Activated CD8-positive, alpha-beta memory T cell treated with anti-CD3 and anti-CD28 coated beads for 24 hours (primary cell): Measurements from ENCODE around the gene MGMT.
A peak's percentile ranks its signal among the peaks of the same experiment; 100 is the strongest.

Experiments
- DNase-seq: peaks from one replicate; pipeline ENCODE4 v3.0.0-alpha.2; 2020

The MGMT gene

GRCh38 chr10:129717816-129718547 lies 250.9 kb downstream of the MGMT start:
- DNase-seq = no peak

DNA sequence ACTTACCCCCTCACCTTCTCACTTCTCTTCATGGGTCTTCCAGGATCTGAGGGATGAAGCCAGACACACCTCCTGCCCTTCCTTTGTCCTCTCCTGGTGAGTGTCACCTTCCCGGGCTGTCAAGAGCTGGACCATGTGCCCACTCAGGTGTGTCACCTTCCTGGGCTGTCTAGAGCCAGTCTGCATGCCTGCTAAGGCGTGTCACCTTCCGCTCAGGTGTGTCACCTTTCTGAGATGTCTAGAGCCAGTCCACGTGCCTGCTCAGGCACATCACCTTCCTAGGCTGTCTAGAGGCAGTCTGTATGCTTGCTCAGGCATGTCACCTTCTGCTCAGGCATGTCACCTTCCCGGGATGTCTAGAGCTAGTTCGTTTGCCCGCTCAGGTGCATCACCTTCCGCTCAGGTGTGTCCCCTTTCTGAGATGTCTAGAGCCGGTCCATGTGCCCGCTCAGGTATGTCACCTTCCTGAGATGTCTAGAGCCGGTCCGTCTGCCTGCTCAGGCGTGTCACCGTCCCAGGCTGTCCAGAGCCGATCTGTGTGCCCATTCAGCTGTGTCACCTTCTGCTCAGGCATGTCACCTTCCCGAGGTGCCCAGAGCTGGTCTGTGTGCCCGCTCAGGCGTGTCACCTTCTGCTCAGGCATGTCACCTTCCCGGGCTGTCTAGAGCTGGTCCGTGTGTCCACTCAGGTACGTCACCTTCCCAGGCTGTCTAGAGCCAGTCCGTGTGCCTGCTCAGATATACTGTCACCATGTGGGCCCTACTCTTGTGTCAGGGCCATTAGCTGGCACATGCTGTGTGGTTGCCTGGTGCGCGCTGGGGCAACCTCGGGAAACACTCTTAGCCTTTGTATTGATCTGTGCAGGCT lies 251.7 kb downstream of the MGMT start:
- peak; percentile 38 for DNase-seq

DNA sequence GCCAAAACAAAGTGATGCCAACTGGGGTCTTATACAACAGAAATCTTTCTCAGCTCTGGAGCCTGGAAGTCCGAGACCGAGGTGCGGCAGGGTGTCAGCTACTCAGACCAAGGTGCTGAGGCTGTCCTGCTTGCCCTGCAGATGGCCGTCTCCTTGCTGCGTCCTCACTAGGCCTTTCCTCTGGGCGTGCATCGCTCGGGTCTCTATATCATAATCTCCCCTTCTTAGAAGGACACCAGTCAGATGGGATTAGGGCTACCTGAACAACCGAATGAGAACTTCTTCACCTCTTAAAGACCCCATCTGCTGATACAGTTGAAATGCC lies 252.3 kb downstream of the MGMT start:
- DNase-seq = peak; percentile 21

DNA sequence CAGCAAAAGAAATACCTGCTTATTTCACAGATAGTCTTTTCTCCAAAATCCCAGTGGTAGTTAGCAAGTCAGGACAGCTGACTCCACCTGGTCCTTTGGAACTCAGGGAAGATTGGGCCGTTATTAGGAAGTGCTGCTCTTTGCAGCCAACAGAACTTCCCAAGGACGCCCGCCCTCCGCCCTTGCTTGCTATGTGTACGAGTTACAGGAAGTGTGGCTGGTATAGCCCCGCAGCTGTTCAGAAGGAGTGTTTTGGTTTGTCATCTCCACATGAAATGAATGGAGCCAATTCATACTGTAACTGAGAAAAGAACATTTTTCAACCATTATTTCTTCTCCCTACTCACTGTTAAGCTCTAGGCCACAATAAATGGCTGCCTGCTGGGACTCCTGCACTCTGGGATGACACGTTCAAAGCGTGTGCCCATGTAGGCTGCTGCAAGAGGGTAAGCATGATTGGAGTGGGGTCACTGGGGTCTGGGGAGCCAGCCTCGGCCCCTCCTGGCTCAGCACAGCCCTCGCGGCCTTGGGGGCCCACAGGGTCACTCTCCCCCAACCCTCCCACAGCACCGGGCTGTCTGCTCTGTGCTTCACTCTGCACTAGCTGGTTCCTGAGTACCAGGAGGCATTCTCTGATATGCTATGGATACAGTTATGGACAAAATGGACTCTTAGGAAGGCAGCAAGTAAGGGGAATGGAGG lies 253.0 kb downstream of the MGMT start:
- no peak for DNase-seq

DNA sequence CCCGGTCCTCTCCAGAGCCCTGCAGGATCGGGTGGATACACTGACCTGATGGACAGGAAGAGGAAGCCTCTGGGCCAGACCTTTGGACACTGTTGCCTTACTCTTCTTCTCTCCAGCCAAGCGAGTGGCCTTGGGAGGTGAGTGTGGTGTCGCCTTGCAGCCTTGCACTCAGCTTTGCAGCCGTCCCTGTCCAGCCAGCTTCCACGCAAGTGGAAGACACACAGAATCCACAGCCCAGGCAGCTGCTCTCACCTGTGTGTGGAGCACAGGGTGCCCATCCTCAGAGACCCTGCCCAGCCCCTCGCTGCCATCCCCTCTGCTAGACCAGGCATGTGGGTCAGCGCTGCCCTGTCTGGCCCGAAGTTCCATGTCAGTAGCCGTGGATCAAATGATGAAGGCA lies 258.0 kb downstream of the MGMT start:
- no peak for DNase-seq

DNA sequence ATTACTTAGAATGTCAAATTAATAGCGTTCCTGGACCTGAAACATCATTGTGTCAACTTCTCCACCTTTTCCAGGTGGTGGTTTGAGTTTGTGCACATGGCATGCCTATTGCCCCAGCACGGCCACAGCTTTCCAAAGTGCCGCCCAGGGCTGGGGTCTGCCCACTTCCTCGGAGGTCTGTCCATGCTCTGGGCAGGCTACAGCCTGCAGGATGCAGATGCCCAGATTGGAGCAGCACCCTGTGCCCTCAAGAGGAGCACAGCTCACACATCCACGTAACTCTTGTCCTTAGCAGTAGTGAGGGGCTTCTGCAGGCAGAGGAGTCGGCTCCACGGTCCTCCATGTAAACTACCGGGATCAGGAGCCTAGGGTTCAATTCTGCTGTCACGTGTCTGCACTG lies 258.4 kb downstream of the MGMT start:
- no peak for DNase-seq

- no peak for DNase-seq
Measured at GRCh38 chr10:129725890-129726631, 259.0 kb downstream of the MGMT start.

GRCh38 chr10:129727071-129727470 lies 260.0 kb downstream of the MGMT start:
- no peak for DNase-seq

DNA sequence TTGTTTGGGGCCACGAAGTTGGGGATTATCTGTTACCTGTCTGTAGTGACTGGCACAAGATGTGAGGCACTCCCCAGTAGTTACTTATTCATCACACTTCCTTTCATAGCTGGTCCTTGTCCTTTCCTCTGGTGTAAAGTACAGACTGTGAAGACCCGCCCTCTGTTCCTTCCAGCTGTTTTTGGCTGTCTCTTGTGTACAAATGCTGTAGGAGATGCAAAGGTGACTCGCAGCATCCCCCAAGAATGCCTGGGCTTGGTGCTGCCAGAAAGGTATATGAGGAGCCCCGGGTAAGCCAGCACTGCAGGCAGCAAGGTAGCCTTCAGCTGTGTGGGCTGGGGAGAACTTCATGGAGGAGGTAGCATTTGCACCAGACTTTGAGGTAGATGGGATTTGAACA lies 260.5 kb downstream of the MGMT start:
- DNase-seq = no peak

DNA sequence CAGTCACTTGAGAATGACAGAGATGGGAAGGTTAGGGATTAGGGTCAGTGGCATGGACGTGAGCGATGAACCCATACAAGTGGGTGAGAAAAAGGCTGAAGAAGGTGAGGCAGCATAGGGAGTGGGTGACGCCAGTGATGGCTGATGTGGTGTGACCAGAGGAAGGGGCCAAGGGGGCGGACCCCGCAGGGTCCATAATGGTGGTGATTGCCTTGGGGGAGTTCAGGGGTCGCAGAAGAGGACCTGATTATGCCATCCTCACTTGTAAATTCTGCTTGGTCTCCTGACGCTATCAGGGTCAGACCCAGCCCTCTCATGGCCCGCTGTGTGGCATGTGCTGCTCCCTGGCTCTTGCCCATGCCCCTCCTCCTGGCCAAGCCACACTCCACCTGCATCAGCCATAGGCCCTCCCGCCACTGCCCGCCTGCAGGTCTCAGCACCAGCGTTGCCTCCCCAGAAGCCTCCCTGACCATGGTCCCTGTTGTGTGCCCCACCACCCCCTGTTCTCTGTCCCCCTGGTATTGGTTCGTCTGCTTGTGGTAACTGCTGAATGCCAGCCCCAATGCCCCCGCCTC lies 261.3 kb downstream of the MGMT start:
- DNase-seq = peak; percentile 35

DNA sequence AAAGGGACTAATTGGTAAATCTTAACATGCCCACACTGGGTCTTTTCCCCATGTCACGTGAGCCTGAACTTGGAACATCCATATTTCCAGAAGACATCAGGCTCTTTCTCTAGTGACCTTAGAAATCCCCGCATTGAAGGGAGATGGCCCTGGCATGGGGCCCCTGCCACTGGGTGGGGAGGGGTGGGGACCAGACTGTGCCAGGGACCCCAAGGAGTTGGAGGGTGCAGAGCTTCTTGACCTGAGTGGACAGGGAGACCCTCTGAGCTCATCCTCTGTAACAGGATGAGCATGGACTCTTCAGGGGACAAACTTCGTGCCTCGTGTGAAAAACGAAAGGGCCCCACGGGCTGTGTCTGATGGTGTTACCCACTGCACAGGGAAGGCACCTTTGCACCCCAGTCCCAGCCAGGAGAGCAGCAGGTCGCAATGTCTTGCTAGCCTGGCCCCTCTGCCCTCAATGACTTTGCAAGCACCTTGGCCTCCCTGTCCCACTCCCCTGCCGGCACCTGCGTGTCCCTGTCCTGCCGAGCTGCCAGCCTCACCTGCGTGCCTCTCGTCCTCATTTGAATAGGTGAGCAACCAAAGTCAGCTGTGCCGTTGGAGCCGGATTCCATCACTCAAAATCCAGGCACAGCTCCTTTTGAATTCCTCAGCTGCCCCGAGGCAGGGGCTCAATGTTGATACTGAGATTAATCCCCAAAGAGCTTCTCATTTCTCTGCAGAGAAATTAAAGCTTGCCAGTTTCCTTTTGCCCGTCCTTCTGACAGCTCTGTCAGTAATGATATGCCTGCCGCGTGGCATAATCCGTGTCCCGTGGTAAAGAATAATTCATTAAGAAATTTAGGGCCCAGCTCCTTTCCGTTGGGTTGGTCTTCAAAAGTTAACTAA lies 262.1 kb downstream of the MGMT start:
- DNase-seq = no peak

GRCh38 chr10:129730272-129730992 lies 263.4 kb downstream of the MGMT start:
- DNase-seq = no peak

DNA sequence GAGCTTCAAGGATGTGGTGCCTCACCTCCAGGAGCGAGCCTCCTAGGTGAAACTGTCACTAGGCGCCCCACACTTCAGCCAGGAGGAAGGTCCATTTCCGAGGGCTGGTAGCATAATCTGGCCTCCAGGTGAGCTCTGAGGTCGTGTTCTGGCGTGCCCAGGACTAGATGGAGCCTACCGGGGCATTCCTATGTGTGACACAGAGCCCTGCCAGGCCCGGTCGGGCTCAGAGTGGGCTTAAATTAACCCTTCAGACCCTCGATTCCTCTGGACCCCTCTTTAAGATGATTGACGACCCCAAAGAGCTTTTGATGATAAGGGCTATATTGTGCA lies 263.9 kb downstream of the MGMT start:
- no peak for DNase-seq

DNA sequence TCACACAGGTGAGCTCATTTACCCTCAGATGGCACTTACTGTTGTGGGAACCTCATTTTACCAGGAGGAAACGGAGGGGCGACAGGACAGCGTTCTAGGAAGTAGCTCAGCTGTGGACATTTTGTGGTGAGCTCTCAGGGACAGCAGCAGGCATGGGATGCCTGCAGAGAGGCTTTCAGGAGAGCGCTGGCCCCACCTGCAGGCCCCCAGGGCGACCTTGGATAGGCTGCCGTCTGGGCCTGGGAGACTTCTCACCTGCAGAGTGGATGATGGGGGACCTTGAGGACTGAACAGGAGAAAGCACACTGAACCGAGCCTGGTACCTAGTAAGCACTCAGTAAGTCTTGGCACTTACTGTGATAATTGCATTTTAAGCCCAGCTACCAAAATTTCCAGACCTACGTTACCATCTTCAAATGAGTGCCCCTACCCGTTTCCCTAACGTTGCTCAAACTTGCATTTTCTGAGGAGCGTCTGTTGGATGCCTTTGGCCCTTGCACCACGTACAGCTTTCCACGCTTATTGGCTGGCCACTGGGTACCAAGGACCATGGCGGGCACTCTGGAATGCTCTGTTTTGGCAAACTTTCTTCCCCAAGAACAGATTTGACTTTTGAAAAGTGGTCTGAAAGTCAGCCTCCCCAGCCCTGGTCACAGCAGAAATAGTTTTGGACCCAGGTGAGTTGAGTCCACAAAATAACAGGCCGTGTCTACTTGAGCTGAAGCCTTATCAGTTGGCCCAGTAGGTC lies 273.7 kb downstream of the MGMT start:
- DNase-seq = peak; percentile 30

DNA sequence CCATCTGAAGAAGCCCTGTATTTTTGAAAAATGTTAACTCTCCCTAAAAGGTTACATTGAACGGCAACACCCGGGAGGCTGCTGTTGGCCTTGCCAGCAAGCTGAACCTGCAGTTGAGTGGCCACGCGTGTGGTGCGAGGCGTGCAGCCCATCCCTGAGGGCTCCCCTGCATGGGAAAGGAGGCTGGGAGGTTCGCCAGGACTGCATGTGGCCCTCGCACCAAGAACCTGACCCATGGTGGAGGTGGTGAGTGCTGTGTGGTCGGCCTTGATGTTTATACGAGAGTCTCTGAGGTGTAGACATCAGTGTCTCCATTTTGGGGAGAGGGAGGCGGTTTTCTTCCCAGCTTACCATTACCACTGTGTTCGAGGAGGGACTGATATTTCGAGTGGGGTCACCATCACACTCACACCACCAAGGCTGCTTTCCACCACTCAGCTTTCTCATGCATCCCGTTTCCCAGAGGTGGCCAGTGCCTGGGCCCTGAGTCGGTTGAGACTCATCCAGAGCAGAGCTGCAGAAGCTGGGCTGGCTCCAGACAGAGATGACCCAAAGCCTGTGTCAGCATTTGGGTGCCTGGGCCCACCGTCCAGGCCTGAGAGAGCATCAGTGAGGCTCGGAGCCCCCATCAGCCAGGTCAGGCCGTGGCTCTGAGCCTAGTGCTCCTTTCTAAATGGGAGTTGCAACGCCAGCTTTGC lies 274.4 kb downstream of the MGMT start:
- DNase-seq = peak; percentile 26

GRCh38 chr10:129741978-129742741 lies 275.1 kb downstream of the MGMT start:
- DNase-seq = peak; percentile 24

DNA sequence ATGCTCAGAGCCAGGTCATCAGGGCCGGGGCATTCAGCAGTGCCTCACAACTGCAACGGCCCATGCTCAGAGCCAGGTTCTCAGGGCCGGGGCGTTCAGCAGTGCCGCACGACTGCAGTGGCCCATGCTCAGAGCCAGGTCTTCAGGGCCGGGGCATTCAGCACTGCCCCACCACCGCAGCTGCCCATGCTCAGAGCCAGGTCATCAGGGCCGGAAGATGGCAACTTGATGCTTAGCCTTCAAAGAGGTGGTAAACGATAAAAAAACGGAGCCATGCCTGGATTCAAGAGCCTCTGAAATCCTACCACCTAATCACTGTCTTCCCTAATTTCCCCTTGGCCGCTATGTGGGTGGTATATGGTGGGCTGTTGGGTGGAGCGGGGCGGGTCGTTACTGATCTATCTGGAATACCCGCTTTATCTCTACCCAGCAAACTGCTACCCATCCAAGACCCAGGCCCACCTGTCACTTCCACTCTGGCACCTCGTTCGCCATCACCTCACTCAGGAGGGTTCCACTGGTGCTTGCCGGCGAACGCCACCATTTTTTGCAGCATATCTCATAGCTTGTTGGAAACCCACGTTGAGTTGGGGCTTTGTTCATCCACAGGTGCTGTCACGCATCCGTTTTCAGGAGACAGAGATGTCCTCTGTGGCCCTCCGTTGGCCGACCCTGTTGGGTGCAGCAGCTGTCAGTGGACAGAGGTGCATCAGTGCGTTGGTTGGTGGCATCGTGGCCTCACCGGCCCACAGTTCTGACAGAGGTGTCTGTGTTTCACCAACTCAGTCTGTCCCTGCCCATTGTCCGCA lies 275.9 kb downstream of the MGMT start:
- DNase-seq = peak; percentile 41

GRCh38 chr10:129743738-129744133 lies 276.7 kb downstream of the MGMT start:
- DNase-seq = peak; percentile 32
